Measurements from ENCODE around the gene KLHL30.

GRCh38 chr2:238105506-238106338 lies 32.7 kb upstream of the KLHL30 start:
- TF ChIP-seq REST (IDR thresholded peaks at IDR 0.05; ENCODE audit: low read depth) (no peak), CREB1 (IDR thresholded peaks at IDR 0.05; ENCODE audit: low read depth) (no peak), CEBPB (IDR thresholded peaks at IDR 0.05) (no peak), YY1 (IDR thresholded peaks at IDR 0.05; ENCODE audit: low read depth) (no peak), FOXM1 (IDR thresholded peaks at IDR 0.05; ENCODE audit: borderline replicate concordance, low read depth) (no peak), NFIC (IDR thresholded peaks at IDR 0.05) (no peak), TCF12 (IDR thresholded peaks at IDR 0.05; ENCODE audit: low read depth) (no peak), TAF1 (IDR thresholded peaks at IDR 0.05; ENCODE audit: low read depth) (no peak), RAD21 (IDR thresholded peaks at IDR 0.05; ENCODE audit: low read depth) (no peak), EP300 (IDR thresholded peaks at IDR 0.05; ENCODE audit: borderline replicate concordance) (no peak), TEAD4 (IDR thresholded peaks at IDR 0.05) (no peak)

All from Ishikawa (cell line).